ENCODE results near the gene SKAP1.

- TF ChIP-seq POLR2A (IDR thresholded peaks at IDR 0.05) = no peak
- no peak for TF ChIP-seq CTCF (IDR thresholded peaks at IDR 0.05)
Measured at GRCh38 chr17:48394821-48395220, 35.2 kb downstream of the SKAP1 start.

All from heart left ventricle (tissue), 13 donors.